ENCODE results near the gene SDHB. TPM values are rescaled to one million over a fixed set of nuclear protein-coding genes. Genes with fewer than 3 reads are reported as not detected.

Gene SDHB
- total and polyA plus RNA-seq, 10 of the 15 experiments (the other 5 are each of a cell fraction or from before 2014, with no cell fraction given) = 101 to 319 (median 188) TPM

GRCh38 chr1:17043676-17044075 lies 10.2 kb downstream of the SDHB start:
- intact Hi-C loops (cut with micrococcal nuclease; ENCODE audit: unreplicated experiment) (no loop called here), in situ Hi-C loops (cut with MboI) (no loop called here)

More at GRCh38 chr1:17043676-17044075, 10.2 kb downstream of the SDHB start:
- H3K9me3 ChIP-seq (replicated peaks; ENCODE audit: control insufficient read depth, insufficient read depth, low read length) = no peaks in the 10 kb centered on the region
- no peak overlapping the region for H3K4me2 ChIP-seq (ENCODE audit: control insufficient read depth, insufficient read depth)
- no peak for ATAC-seq
- no peak for FAIRE-seq
- H3K9ac ChIP-seq (ENCODE audit: control insufficient read depth, insufficient read depth, low read length) = no peak overlapping the region
- peaks cover 8% of the 10 kb centered on the region for H3K79me2 ChIP-seq (ENCODE audit: control insufficient read depth, insufficient read depth, low read length)
- ChIA-PET SMC1A (ENCODE audit: uncharacterized antibody, unreplicated experiment) (no interaction called here), CTCF (interaction anchor here (3.3 kb wide), 1 partner anchor 83 kb away, joined by 20 read pairs; no protein-coding TSS in a partner anchor), RAD21 (ENCODE audit: unreplicated experiment) (no interaction called here), POLR2A (no interaction called here)
- peaks cover 2 to 21% of the 10 kb centered on the region in 2 experiments for H3K36me3 ChIP-seq (ENCODE audit: control insufficient read depth in 2 of 2, insufficient read depth in 2 of 2, low read length in 1 of 2)
- no peak overlapping the region for H3K4me3 ChIP-seq
- H3K4me1 ChIP-seq (ENCODE audit: control insufficient read depth, insufficient read depth, low read length) = peaks cover 3% of the 10 kb centered on the region; the same call in 1 of the 2 replicates
- H4K20me1 ChIP-seq (ENCODE audit: control insufficient read depth, insufficient read depth) = no peaks in the 10 kb centered on the region
- DNase-seq (ENCODE audit: low read depth, low spot score) = no peak
- H2AFZ ChIP-seq (ENCODE audit: control insufficient read depth, low read depth, low read length) = no peak overlapping the region
- 78% methylated on average over 5 of the region's 5 CpGs for WGBS (ENCODE audit: insufficient coverage, insufficient replicate concordance, low lambda C conversion rate, missing lambda C conversion rate)
- BruUV-seq (replicated peaks) = no TSS peak
- TF ChIP-seq ZNF592 (IDR thresholded peaks at IDR 0.05) (no peak), IRF5 (IDR thresholded peaks at IDR 0.05; ENCODE audit: borderline replicate concordance) (no peak), CEBPB (IDR thresholded peaks at IDR 0.05; ENCODE audit: borderline replicate concordance in 1 of 2, low read depth in 2 of 2, low read length in 2 of 2) (no peak), NBN (IDR thresholded peaks at IDR 0.05) (no peak), CBX5 (IDR thresholded peaks at IDR 0.05; ENCODE audit: low read depth) (no peak), JUND (IDR thresholded peaks at IDR 0.05; ENCODE audit: low read depth, low read length) (no peak)
- TF ChIP-seq, protein P1, sequence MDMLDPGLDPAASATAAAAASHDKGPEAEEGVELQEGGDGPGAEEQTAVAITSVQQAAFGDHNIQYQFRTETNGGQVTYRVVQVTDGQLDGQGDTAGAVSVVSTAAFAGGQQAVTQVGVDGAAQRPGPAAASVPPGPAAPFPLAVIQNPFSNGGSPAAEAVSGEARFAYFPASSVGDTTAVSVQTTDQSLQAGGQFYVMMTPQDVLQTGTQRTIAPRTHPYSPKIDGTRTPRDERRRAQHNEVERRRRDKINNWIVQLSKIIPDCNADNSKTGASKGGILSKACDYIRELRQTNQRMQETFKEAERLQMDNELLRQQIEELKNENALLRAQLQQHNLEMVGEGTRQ (IDR thresholded peaks at IDR 0.05; ENCODE audit: borderline replicate concordance, low read depth, low read length) = no peak
- TF ChIP-seq, protein P2, sequence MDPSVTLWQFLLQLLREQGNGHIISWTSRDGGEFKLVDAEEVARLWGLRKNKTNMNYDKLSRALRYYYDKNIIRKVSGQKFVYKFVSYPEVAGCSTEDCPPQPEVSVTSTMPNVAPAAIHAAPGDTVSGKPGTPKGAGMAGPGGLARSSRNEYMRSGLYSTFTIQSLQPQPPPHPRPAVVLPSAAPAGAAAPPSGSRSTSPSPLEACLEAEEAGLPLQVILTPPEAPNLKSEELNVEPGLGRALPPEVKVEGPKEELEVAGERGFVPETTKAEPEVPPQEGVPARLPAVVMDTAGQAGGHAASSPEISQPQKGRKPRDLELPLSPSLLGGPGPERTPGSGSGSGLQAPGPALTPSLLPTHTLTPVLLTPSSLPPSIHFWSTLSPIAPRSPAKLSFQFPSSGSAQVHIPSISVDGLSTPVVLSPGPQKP (IDR thresholded peaks at IDR 0.05; ENCODE audit: low read depth, low read length) = no peak
- no peaks in the 10 kb centered on the region for H3K27me3 ChIP-seq (replicated peaks in 1 of 2; ENCODE audit: control insufficient read depth in 2 of 2, insufficient read depth in 2 of 2, low read length in 1 of 2)
- H3K27ac ChIP-seq (ENCODE audit: control insufficient read depth, insufficient read depth) = no peak overlapping the region

All from GM12878 (cell line).